ENCODE data around the gene RBPJ. TPM values are rescaled to one million over a fixed set of nuclear protein-coding genes. Genes with fewer than 3 reads are reported as not detected.

Gene RBPJ
- total RNA-seq (10 to 100 TPM; 29.7 to 84.3 (median 38.0) TPM), polyA plus RNA-seq (10 to 100 TPM; 21.9 to 27.7 TPM)
- long read RNA-seq, donor 1, full-length matches to known transcripts, result 16 of 25 reads
- long read RNA-seq, donor 1, partial matches to known transcripts, result 5 of 25 reads
- long read RNA-seq, donor 1, other reads (novel, unspliced or antisense), result 4 of 25 reads
- long read RNA-seq, donor 2, full-length matches to known transcripts, result 83 of 116 reads
- long read RNA-seq, donor 2, partial matches to known transcripts, result 10 of 116 reads
- long read RNA-seq, donor 2, other reads (novel, unspliced or antisense), result 23 of 116 reads
- long read RNA-seq, donor 3, full-length matches to known transcripts, result 11 of 22 reads
- long read RNA-seq, donor 3, partial matches to known transcripts, result 4 of 22 reads
- long read RNA-seq, donor 3, other reads (novel, unspliced or antisense), result 7 of 22 reads

- Histone ChIP-seq H3K27me3 (no peaks in the 10 kb centered on the region), H3K4me1 (peaks cover 0 to 52% (median 29%) of the 10 kb centered on the region in 12 donors), H3K36me3 (no peaks in the 10 kb centered on the region), H3K4me3 (peak within 1 kb of the TSS; percentile 41 to 92 (median 74)), H3K27ac (peak within 1 kb of the TSS; percentile 63 to 97 (median 92)), H3K9me3 (peaks cover 0 to 11% (median 2%) of the 10 kb centered on the region in 12 donors)
- ATAC-seq (peak; percentile 72 to 88 (median 84)), DNase-seq (peak; percentile 92 to 95 (median 94))
- intact Hi-C loops (cut with DNase I), result loop anchor here in 9 of 10 donors (5.0 to 10.0 kb wide), 11 partner anchors 116 to 406 kb away; partner anchors contain the start of gene SMIM20 (in 1 of the 9)
- 0 to 1% (median 1%) methylated on average over 44 to 102 of the region's 102 CpGs for WGBS, 4 donors
- no peak for TF ChIP-seq CTCF (IDR thresholded peaks at IDR 0.05)
- peak in 1 of 2 donors; percentile 43 for TF ChIP-seq POLR2A (IDR thresholded peaks at IDR 0.05)
Observed at GRCh38 chr4:26320538-26321372, at the start of gene RBPJ. TSS of gene RBPJ (plus strand) at chr4:26321014. CDS start at chr4:26321029, 15 bp downstream.

- H3K27ac ChIP-seq, result no peak overlapping the region
- no peaks in the 10 kb centered on the region for H3K9me3 ChIP-seq
- H3K4me3 ChIP-seq, result no peak overlapping the region
- WGBS, 4 donors, result 85 to 94% (median 87%) methylated on average over 5 of the region's 5 CpGs
- TF ChIP-seq CTCF (IDR thresholded peaks at IDR 0.05), result no peak
- no peak for TF ChIP-seq POLR2A (IDR thresholded peaks at IDR 0.05)
- no peaks in the 10 kb centered on the region for H3K36me3 ChIP-seq
- peaks cover 0 to 33% (median 0%) of the 10 kb centered on the region in 12 donors for H3K4me1 ChIP-seq
- no peak for DNase-seq
- H3K27me3 ChIP-seq, result no peaks in the 10 kb centered on the region
- intact Hi-C loops (cut with DNase I), result no loop called here
- ATAC-seq, result no peak
Observed at GRCh38 chr4:26271703-26272102, 49.1 kb upstream of the RBPJ start.

- ATAC-seq, result peak in 2 of 4 donors; percentile 26 to 32
- TF ChIP-seq CTCF (IDR thresholded peaks at IDR 0.05), result no peak
- no peak for TF ChIP-seq POLR2A (IDR thresholded peaks at IDR 0.05)
- Histone ChIP-seq H3K4me1 (peaks cover 0 to 32% (median 0%) of the 10 kb centered on the region in 12 donors), H3K9me3 (no peaks in the 10 kb centered on the region), H3K27me3 (no peaks in the 10 kb centered on the region), H3K36me3 (no peaks in the 10 kb centered on the region), H3K27ac (peak overlapping the region in 5 of 12 donors; percentile 11 to 84 (median 40)), H3K4me3 (peak overlapping the region in 1 of 12 donors; percentile 21)
- WGBS, 4 donors, result 65 to 68% (median 66%) methylated on average over 9 to 10 of the region's 10 CpGs
- no peak for DNase-seq
- intact Hi-C loops (cut with DNase I), result no loop called here
Observed at GRCh38 chr4:26272654-26273615, 47.9 kb upstream of the RBPJ start.
